A673 (cell line): ENCODE results near the gene TGM5.

Source experiments
- CTCF ChIP-seq: fragments of 300-800, 200-600 bp; sonication (generic); conservative IDR thresholded peaks from 2 replicates; pipeline ENCODE4 v1.5.1; 2017; ENCODE audit warnings: low read depth, mild to moderate bottlenecking, antibody characterized with exemption, low read length, moderate library complexity, mixed read lengths
- EZH2 ChIP-seq: fragments of 200-600 bp; sonication (generic); IDR thresholded peaks from 2 replicates; pipeline ENCODE4 v1.6.1; 2017; ENCODE audit warnings: borderline replicate concordance, low read depth, mild to moderate bottlenecking, mixed read lengths, antibody characterized with exemption, low read length; ENCODE audit not compliant: poor library complexity, severe bottlenecking

- no peak for TF ChIP-seq CTCF
- no peak for TF ChIP-seq EZH2
These were observed 58.4 kb downstream of the TGM5 start for GRCh38 chr15:43208052-43209002.
